DMS53 (cell line): Measurements from ENCODE around the gene ARID5B.

Experiments
- DNase-seq: peaks from one replicate; lab custom pipeline; 2025; lab: John Stamatoyannopoulos, UW

Gene ARID5B

DNA sequence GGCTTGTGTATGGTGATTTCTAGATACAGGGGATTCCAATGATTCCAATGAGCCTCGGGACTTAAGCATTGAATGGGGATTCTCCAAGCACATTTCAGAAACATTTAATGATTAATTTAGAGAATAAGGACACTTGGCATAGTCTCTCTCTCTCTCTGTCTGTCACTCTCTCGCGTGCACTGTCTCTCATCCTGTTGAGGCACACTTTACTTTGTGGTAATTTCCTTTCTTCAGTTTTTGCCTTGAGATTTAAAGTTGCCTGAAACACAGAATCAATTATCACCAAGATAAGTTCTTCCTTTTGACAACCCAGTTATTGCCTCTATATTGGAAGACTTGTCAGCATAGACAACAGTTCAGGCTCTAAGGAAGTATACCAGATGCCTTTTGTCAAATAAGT is 131.6 kb downstream of the ARID5B start:
- DNase-seq: no peak

GRCh38 chr10:62034096-62034640 is 132.7 kb downstream of the ARID5B start:
- no peak for DNase-seq

- DNase-seq: peak; percentile 37
These were observed 134.9 kb downstream of the ARID5B start for GRCh38 chr10:62036186-62037081.

DNA sequence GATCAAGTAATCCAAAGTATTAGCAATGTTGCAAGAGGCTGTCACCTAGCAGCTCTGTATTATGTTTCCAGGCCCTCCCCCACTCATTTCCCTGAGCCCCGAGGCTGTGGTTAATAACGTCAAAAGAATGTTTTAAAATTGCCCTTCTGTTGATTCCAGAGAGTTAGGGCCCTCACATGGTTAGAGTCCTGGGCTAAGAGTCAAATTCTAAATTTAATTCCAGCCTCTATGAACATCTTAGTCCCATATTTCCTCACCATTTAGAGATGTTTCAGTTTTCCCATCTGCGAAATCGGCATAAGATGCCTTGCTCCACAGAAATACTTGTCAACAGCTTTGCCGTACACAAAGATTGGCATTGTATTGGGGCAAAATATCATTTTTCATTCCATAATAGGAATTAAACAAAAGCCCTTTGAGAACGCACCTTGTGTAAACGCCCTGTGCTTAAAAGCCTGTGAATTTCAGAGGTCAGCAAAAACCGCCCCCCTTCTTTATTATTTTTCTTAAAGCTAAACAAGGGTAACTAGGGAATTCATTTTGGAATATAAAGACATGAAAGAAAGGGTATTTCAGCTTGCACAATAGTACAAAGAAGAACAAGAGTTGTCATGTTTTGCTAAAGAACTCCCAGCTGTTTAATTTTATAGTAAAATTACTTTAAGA is 135.8 kb downstream of the ARID5B start:
- peak; percentile 36 for DNase-seq

DNA sequence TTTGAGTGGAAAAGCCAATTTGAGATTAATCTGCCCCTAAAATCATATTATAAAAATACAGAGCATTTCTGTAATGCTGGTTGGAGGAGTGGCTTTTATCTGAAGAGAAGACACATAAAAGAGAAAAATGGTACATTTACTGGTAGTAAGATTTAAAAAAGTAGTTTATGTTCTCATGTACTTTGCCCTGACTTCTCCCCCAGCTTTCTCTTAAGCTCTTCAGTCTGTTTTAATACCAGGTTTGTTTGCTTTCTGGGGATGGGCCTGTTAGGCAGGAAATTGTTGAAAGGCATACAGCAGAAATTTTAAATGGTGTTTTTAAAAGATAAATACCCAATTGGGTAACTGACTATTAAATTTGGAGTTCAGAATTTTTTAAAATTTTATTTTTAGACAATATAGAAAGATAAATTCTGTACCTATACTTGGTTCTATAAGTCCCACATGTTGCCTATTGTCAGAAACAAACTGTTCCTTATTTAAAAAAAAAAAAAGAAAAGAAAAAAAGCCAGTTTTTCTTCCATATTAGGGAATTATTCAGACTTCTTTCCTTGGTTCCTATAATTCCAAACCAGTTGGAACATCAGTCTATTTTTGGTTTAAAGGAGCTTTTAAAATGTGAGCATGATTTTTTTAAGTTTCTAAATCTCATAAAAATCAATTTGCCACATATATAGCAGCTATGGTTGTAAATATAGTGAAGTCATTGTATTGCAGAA is 136.6 kb downstream of the ARID5B start:
- peak; percentile 77 for DNase-seq

- peak; percentile 90 for DNase-seq
These were observed 137.2 kb downstream of the ARID5B start for GRCh38 chr10:62038609-62039190.

DNA sequence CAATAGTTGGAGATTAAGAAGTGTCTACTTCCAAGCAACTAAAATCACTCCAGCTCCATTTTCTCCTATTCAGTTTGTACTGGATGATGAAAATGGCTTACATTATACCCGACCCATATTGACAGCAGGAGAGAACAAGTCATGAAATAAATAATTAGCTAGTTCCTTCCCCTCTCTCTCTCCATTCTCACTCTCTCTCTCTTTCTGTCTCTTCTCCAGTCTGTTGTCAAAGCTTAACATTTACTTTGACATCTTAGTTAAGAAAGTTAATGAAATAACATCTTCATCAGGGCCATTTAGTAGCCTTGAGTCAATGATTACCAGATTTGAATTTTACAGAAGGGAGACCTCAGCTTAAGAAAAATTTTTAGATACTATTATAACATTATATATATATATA is 138.5 kb downstream of the ARID5B start:
- DNase-seq: no peak

DNA sequence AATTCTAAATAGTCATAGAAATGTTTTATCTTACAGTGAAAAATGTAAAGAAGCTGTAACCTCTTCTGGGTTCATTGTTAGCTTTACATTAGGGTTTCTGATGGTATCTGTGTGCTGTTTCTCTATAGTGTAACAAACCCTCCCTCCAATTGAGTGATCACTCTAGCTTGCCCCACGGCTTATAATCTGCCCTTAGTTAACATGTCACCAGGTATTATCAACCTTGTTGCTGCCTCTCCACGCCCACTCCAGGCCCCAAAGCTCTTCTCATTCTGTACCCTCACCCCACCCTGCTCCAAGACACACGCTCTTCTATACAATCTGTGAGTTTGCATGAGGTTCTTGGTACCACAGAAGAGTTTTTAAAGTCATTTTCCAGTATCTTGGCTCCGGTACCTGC is 139.4 kb downstream of the ARID5B start:
- no peak for DNase-seq

- peak; percentile 44 for DNase-seq
These were observed 142.0 kb downstream of the ARID5B start for GRCh38 chr10:62043421-62044021.

- no peak for DNase-seq
These were observed 143.1 kb downstream of the ARID5B start for GRCh38 chr10:62044566-62044965.

DNA sequence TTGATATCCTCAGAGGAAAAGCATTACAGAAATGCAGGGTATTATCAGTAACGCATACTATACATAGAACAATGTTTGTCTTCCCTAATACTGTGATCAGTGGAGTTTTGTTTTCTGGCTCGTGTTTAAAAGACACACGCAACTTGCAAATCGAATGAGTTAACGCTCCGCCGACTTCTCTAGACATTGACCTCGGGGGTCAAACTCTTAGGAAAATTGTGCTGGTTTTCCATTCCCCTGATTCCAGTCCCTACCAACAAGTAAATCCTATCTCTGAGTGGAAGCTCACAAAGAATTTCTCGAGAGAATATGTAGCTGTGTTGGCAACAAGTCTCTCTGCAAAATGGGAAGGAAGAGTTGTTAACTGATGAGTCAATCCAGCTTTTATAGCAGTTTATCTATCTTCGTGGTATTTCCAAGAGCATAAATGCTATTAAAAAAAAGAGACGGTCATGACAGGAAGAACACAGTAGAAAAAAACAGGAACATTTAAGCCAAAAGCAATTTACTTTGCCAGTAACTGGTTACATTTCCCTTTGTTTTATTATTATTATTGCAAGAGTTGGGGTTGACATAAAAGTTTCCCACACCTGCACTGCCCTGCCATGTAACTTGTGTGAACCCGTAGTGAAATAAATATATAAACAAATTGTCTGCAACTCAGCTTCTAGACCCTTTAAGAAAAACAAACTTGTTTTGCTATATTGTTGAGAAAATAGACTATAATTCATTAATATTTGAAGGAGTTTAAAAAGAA is 144.4 kb downstream of the ARID5B start:
- DNase-seq: no peak

DNA sequence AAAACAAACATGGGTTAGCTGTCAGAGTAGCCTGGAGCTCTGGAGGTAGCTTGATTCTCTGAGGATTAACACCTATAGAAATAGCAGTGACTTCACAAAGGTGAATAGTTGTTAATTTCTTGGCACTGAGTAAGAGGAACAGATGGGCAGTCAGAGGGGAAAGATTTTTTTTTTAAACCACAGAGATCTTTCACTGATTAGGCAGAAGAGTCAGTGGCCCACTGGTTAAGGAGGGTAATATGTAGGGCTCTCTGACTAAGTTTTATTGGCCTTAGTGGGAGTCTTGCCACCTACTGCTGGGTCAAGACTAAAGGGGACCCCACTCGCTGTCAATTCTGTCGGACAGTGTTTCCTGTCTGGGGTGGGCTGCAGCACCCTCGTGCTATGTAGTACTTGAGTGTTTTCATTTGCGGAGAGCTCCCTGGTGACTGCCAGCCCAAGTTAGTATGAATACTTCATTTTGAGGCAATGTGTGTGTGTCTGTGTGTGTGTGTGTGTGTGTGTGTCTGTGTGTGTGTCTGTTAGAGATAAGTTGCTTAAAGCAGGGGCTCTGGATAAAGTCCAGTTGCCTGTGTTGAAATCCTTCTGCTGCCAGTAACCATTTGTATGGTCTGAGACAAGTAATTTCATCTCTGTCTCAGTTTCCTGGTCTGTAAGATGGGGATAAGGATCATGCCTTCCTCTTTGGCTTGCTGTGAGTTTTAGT is 145.2 kb downstream of the ARID5B start:
- DNase-seq: no peak

- DNase-seq: no peak
These were observed 145.9 kb downstream of the ARID5B start for GRCh38 chr10:62047228-62047892.

- DNase-seq: peak; percentile 12
These were observed 146.5 kb downstream of the ARID5B start for GRCh38 chr10:62047960-62048383.

GRCh38 chr10:62048470-62048869 is 147.0 kb downstream of the ARID5B start:
- DNase-seq: no peak

GRCh38 chr10:62048919-62049623 is 147.6 kb downstream of the ARID5B start:
- peak; percentile 92 for DNase-seq

- DNase-seq: no peak
These were observed 148.3 kb downstream of the ARID5B start for GRCh38 chr10:62049624-62050345.

- no peak for DNase-seq
These were observed 148.9 kb downstream of the ARID5B start for GRCh38 chr10:62050346-62050892.
